Endothelial cell of umbilical vein (primary cell): ENCODE results near the gene DENND1A. TPM values are rescaled to one million over a fixed set of nuclear protein-coding genes. Genes with fewer than 3 reads are reported as not detected.

Experiments
- BruUV-seq: library from RNA; stranded (reverse); fragments of 400-500 nt; replicated peaks from 2 replicates; lab custom pipeline; 2021; lab: Mats Ljungman, UMichigan
- CTCF ChIA-PET: fragments of 300-600, 350-600 bp; sonication (Branson Sonifier 250); formaldehyde crosslinking; loops from one replicate; lab custom pipeline; 2021; ENCODE audit warnings: antibody characterized with exemption, inconsistent platforms; lab: Charles Lee
- POLR2A ChIA-PET: fragments of 300-600, 350-600 bp; sonication (Branson Sonifier 250); formaldehyde crosslinking; loops from one replicate; lab custom pipeline; 2021; ENCODE audit warnings: antibody characterized with exemption, inconsistent platforms; lab: Charles Lee
- DNase-seq: peaks from one replicate; pipeline ENCODE4 v3.0.0-alpha.2; 2011; ENCODE audit warnings: low read depth, low spot score
- FAIRE-seq: peaks from 2 replicates; lab custom pipeline; 2011; peaks lifted over from hg19 to GRCh38; lab: Jason Lieb, UNC
- H2AFZ ChIP-seq: 2 replicates; pipeline ENCODE4 v1.6.0; 2012; ENCODE audit warnings: low read depth, low read length, control low read depth, inconsistent platforms
- H3K27ac ChIP-seq: 2 replicates; pipeline ENCODE4 v1.5.1; 2011; ENCODE audit warnings: low read depth, mild to moderate bottlenecking, control low read depth, low read length, moderate library complexity; ENCODE audit not compliant: insufficient read depth
- H3K27me3 ChIP-seq, 2 experiments: 2 replicates each; pipeline versions ENCODE4 v1.6.0 to v1.6.1; 2011; ENCODE audit warnings: low read length in 2 of 2, mixed read lengths in 1 of 2; ENCODE audit not compliant: control insufficient read depth in 2 of 2, insufficient read depth in 2 of 2
- H3K36me3 ChIP-seq, 2 experiments: 2 replicates in 1 of 2; 3 replicates in 1 of 2; pipeline ENCODE4 v1.5.1; 2011; ENCODE audit warnings: low read length in 2 of 2, mild to moderate bottlenecking in 1 of 2, moderate library complexity in 1 of 2; ENCODE audit not compliant: control insufficient read depth in 2 of 2, insufficient read depth in 2 of 2; ENCODE audit errors: extremely low read depth in 1 of 2
- H3K4me1 ChIP-seq: 3 replicates; pipeline ENCODE4 v1.5.1; 2011; ENCODE audit warnings: mild to moderate bottlenecking, low read length; ENCODE audit not compliant: control insufficient read depth, insufficient read depth; ENCODE audit errors: extremely low read depth
- H3K4me2 ChIP-seq: 2 replicates; pipeline ENCODE4 v1.6.1; 2011; ENCODE audit warnings: low read length, control low read depth, mixed read lengths; ENCODE audit not compliant: insufficient read depth
- H3K4me3 ChIP-seq, 3 experiments: fragments of 200-600 bp in 1 of 3; sonication (generic), shearing (Covaris generic) in 1 of 3; replicated peaks in 1 of 3; 2 replicates each; pipeline ENCODE4 v1.5.1; 2011 to 2016; ENCODE audit warnings: control low read depth in 3 of 3, low read length in 3 of 3, mild to moderate bottlenecking in 2 of 3, inconsistent platforms in 1 of 3, low read depth in 1 of 3, moderate library complexity in 1 of 3; ENCODE audit not compliant: insufficient read depth in 1 of 3
- H3K79me2 ChIP-seq: 2 replicates; pipeline ENCODE4 v1.6.0; 2012; ENCODE audit warnings: low read length, inconsistent platforms; ENCODE audit not compliant: control insufficient read depth, insufficient read depth
- H3K9ac ChIP-seq: replicated peaks from 2 replicates; pipeline ENCODE3; 2011; ENCODE audit warnings: low read length, control low read depth; ENCODE audit not compliant: insufficient read depth; ENCODE audit errors: extremely low read depth
- H3K9me1 ChIP-seq: replicated peaks from 3 replicates; pipeline ENCODE4 v1.6.0; 2011; ENCODE audit warnings: mild to moderate bottlenecking, low read length; ENCODE audit not compliant: control insufficient read depth, insufficient read depth; ENCODE audit errors: extremely low read depth
- H3K9me3 ChIP-seq: replicated peaks from 2 replicates; pipeline ENCODE4 v1.5.1; 2012; ENCODE audit warnings: low read length, inconsistent platforms; ENCODE audit not compliant: control insufficient read depth, insufficient read depth
- H4K20me1 ChIP-seq: replicated peaks from 2 replicates; pipeline ENCODE3; 2011; ENCODE audit warnings: mild to moderate bottlenecking, low read length; ENCODE audit not compliant: control insufficient read depth, insufficient read depth; ENCODE audit errors: extremely low read depth
- CTCF ChIP-seq, 2 donors: IDR thresholded peaks; 1 replicate in 1 of 2; 2 replicates in 1 of 2; pipeline ENCODE4 v1.5.1; 2011; ENCODE audit warnings: low read length in 2 of 2, mild to moderate bottlenecking in 2 of 2, moderate library complexity in 2 of 2, control low read depth in 1 of 2, inconsistent platforms in 1 of 2, low read depth in 1 of 2; ENCODE audit not compliant: insufficient read depth in 1 of 2; ENCODE audit errors: extremely low read depth in 1 of 2
- EZH2 ChIP-seq: IDR thresholded peaks from 2 replicates; pipeline ENCODE4 v1.6.1; 2012; ENCODE audit warnings: borderline replicate concordance, low read depth, mild to moderate bottlenecking, moderate library complexity, low read length, inconsistent platforms; ENCODE audit not compliant: severe bottlenecking
- FOS ChIP-seq: IDR thresholded peaks from 2 replicates; pipeline ENCODE4 v1.6.1; 2011; ENCODE audit warnings: mild to moderate bottlenecking, low read length, moderate library complexity, borderline replicate concordance; ENCODE audit not compliant: insufficient read depth
- GATA2 ChIP-seq: IDR thresholded peaks from 2 replicates; pipeline ENCODE4 v1.7.0; 2011; ENCODE audit warnings: low read depth, mild to moderate bottlenecking, moderate library complexity, mixed read lengths, low read length; ENCODE audit not compliant: insufficient read length, insufficient read depth
- MAX ChIP-seq: IDR thresholded peaks from 2 replicates; pipeline ENCODE4 v1.6.1; 2011; ENCODE audit not compliant: insufficient read depth, insufficient read length
- POLR2A ChIP-seq: IDR thresholded peaks from 2 replicates; pipeline ENCODE4 v1.6.1; 2012; ENCODE audit warnings: low read depth, mild to moderate bottlenecking, control low read depth, low read length
- POLR2AphosphoS5 ChIP-seq: IDR thresholded peaks from 2 replicates; pipeline ENCODE4 v1.6.1; 2012; ENCODE audit warnings: low read depth, mild to moderate bottlenecking, control low read depth, low read length, moderate library complexity; ENCODE audit not compliant: insufficient read depth
- dilution Hi-C: fragments of 300-500 bp; cut with MboI; formaldehyde crosslinking; loops from one replicate; pipeline ENCODE4 v1.15.0; 2019; ENCODE audit warnings: low sequenced_read_pairs; ENCODE audit not compliant: extremely low pct_ligation_motif_present
- intact Hi-C: fragments of 100-400 bp; cut with micrococcal nuclease; formaldehyde crosslinking; loops from one replicate; pipeline ENCODE4 v1.10.0; 2022
- polyA plus RNA-seq, 4 experiments: library from polyadenylated mRNA; depleted of rRNA in 3 of 4; stranded (reverse) in 3 of 4; unstranded in 1 of 4; fragments of >200 nt; gene quantifications; 2 replicates each; pipeline versions ENCODE4 v1.2.1 to v1.2.3, GENCODE V29; 2011 to 2012; ENCODE audit warnings: missing spikeins in 1 of 4
- total RNA-seq: library from RNA; stranded (reverse); gene quantifications from 2 replicates; pipeline ENCODE4 v1.2.3, GENCODE V29; 2021

Gene DENND1A
- total and polyA plus RNA-seq, 2 donors (not counting 3 experiments of a cell fraction or from before 2014, with no cell fraction given): 18.5 to 24.5 TPM

DNA sequence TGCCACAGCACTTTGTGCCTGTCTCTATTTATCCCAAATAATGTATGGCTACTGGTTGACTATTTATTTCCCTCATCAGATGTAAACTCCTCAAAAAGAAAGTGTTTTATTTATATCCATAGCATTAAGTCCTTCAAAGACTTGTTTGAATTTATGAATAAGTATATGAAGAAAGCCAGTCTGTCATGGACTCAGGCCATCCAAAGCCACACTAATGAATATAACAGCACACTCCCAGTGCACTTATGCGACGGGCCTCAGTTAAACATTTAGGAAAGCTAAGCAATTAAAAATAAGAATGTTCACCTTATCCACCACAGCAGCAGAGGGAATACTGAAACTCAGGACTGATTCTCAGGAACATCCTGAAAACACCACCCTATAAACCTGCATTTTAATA is 77.5 kb downstream of the DENND1A start:
- Histone ChIP-seq H3K27ac (no peak overlapping the region), H3K27me3 (no peaks in the 10 kb centered on the region), H3K4me1 (no peaks in the 10 kb centered on the region), H3K4me2 (no peak overlapping the region), H3K9ac (no peak overlapping the region), H3K9me1 (no peaks in the 10 kb centered on the region), H3K9me3 (no peaks in the 10 kb centered on the region), H3K79me2 (no peaks in the 10 kb centered on the region), H2AFZ (no peak overlapping the region), H3K4me3 (no peak overlapping the region), H3K36me3 (no peaks in the 10 kb centered on the region), H4K20me1 (no peaks in the 10 kb centered on the region)
- intact Hi-C loops (no loop called here), dilution Hi-C loops (no loop called here)
- FAIRE-seq (no peak), DNase-seq (no peak)
- POLR2A ChIA-PET: no interaction called here
- CTCF ChIA-PET: interaction anchor here (1.0 kb wide), 1 partner anchor 10 kb away, joined by 5 read pairs; no protein-coding TSS in a partner anchor
- BruUV-seq: no TSS peak
- TF ChIP-seq FOS (no peak), CTCF (IDR thresholded peaks at IDR 0.05; ENCODE audit: extremely low read depth in 1 of 2, insufficient read depth in 1 of 2, low read depth in 1 of 2, low read length in 2 of 2) (no peak), GATA2 (no peak), MAX (no peak)

DNA sequence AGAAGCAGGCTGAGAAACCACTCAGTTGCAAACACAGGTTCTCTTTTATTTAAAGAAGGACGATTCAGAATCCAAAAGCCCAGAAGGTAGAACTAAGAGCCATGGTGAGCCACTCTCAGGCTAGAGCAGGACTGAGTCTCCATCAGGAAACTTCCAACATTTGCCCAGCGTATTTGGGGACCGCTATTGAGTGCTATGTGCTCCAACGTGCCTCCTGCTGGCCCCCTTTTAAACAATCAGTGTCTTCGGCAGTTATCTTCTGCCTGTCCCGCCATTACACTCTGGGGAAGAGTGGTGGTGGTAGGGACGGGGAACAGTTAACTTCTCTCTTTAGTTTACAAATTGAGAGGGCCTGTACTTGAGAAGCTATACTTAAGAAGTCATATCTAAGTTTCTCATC is 78.1 kb downstream of the DENND1A start:
- POLR2A ChIA-PET: no interaction called here
- H3K4me3 ChIP-seq: no peak overlapping the region
- H3K36me3 ChIP-seq: no peaks in the 10 kb centered on the region
- no peaks in the 10 kb centered on the region for H3K9me3 ChIP-seq
- dilution Hi-C loops (no loop called here), intact Hi-C loops (no loop called here)
- no peaks in the 10 kb centered on the region for H3K9me1 ChIP-seq
- CTCF ChIA-PET: interaction anchor here (0.6 to 1.0 kb wide), 2 partner anchors 11 to 530 kb away, joined by 5 read pairs; no protein-coding TSS in a partner anchor
- FAIRE-seq (no peak), DNase-seq (no peak)
- no peaks in the 10 kb centered on the region for H3K4me1 ChIP-seq
- no peaks in the 10 kb centered on the region for H3K79me2 ChIP-seq
- no peak overlapping the region for H3K27ac ChIP-seq
- H3K4me2 ChIP-seq: no peak overlapping the region
- TF ChIP-seq POLR2AphosphoS5: no peak
- TF ChIP-seq GATA2: no peak
- TF ChIP-seq EZH2: no peak
- no peak for TF ChIP-seq CTCF (IDR thresholded peaks at IDR 0.05; ENCODE audit: extremely low read depth in 1 of 2, insufficient read depth in 1 of 2, low read depth in 1 of 2, low read length in 2 of 2)
- TF ChIP-seq FOS: no peak
- TF ChIP-seq MAX: no peak
- TF ChIP-seq POLR2A: no peak
- BruUV-seq: no TSS peak
- no peak overlapping the region for H2AFZ ChIP-seq
- no peaks in the 10 kb centered on the region for H4K20me1 ChIP-seq
- no peak overlapping the region for H3K9ac ChIP-seq
- H3K27me3 ChIP-seq: no peaks in the 10 kb centered on the region
